Uterus (tissue), 4 donors: ENCODE results near the gene MIB2. TPM values are rescaled to one million over a fixed set of nuclear protein-coding genes. Genes with fewer than 3 reads are reported as not detected.

Experiments used
- DNase-seq, 2 donors: peaks; one replicate each; pipeline ENCODE4 v3.0.0-alpha.2; 2019 to 2020
- H3K27ac ChIP-seq, 2 donors: fragments of 200-600 bp; sonication (generic); 1 replicate in 1 of 2; 2 replicates in 1 of 2; pipeline ENCODE4 v1.5.1; 2016 to 2018
- H3K27me3 ChIP-seq, 2 donors: fragments of 200-600 bp; sonication (generic); one replicate each; pipeline ENCODE4 v1.5.1; 2018 to 2019; ENCODE audit warnings: control low read depth in 1 of 2
- H3K36me3 ChIP-seq, 2 donors: fragments of 200-600 bp; sonication (generic); one replicate each; pipeline ENCODE4 v1.5.1; 2019; ENCODE audit warnings: control low read depth in 1 of 2
- H3K4me1 ChIP-seq, 2 donors: fragments of 200-600 bp; sonication (generic); one replicate each; pipeline ENCODE4 v1.5.1; 2018 to 2019; ENCODE audit warnings: control low read depth in 1 of 2
- H3K4me3 ChIP-seq, 2 donors: fragments of 200-600 bp; sonication (generic); 1 replicate in 1 of 2; 2 replicates in 1 of 2; pipeline ENCODE4 v1.5.1; 2018 to 2019; ENCODE audit warnings: mild to moderate bottlenecking in 1 of 2
- H3K9me3 ChIP-seq, 2 donors: fragments of 200-600 bp; sonication (generic); one replicate each; pipeline ENCODE4 v1.5.1; 2019; ENCODE audit warnings: control low read depth in 1 of 2
- POLR2A ChIP-seq, 2 donors: fragments of 450-650 bp; IDR thresholded peaks; one replicate each; pipeline ENCODE4 v1.6.1; 2016; ENCODE audit warnings: antibody characterized with exemption in 2 of 2, mild to moderate bottlenecking in 1 of 2, moderate library complexity in 1 of 2
- intact Hi-C: fragments of 100-400 bp; cut with DNase I; formaldehyde crosslinking; loops from one replicate; pipeline ENCODE4 v1.15.1; 2023; ENCODE audit warnings: low total_unique reads
- total RNA-seq, 4 donors: library from RNA; depleted of rRNA in 3 of 4; stranded (reverse); fragments of >200 nt in 3 of 4; gene quantifications; one replicate each; pipeline versions ENCODE4 v1.1.0 to v1.2.4, GENCODE V29; 2014 to 2023
- TF ChIP-seq, protein P1 (sequence below), 4 experiments: fragments of 200-600 bp in 2 of 4; fragments of 450-650 bp in 2 of 4; sonication (generic) in 2 of 4; IDR thresholded peaks; one replicate each; pipeline ENCODE4 v1.5.1; 2016 to 2019; ENCODE audit warnings: antibody characterized with exemption in 4 of 4, mild to moderate bottlenecking in 2 of 4, moderate library complexity in 1 of 4
- donor health status: DM: yes; HTN: yes; CAD: no.

Gene MIB2
- total RNA-seq, 4 donors from 2014 or later: 43.0 to 78.2 (median 57.6) TPM

DNA sequence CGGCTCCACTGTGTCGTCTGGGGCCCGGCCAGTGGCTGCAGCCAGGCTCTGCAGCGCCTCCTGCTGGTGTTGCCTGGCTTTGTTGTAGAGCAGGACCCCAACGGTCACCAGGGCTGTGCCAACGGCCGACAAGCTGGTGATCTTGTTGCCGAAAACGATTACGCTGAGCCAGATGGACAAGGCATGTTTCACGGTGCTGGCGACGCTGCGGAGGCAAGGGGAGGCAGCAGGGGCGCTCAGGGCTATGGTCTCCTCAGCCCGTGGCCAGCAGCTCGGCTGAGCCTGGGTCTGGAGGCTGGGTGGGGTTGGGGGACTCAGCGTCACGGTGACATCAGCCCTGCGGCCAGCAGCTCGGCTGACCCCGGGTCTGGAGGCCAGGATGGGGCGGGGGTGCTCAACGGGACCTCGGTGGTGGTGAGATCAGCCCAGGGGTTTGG, 50.5 kb downstream of the MIB2 start:
- Histone ChIP-seq H3K36me3 (no peaks in the 10 kb centered on the region), H3K4me1 (no peaks in the 10 kb centered on the region), H3K27me3 (no peaks in the 10 kb centered on the region), H3K4me3 (no peak overlapping the region), H3K27ac (no peak overlapping the region), H3K9me3 (no peaks in the 10 kb centered on the region)
- intact Hi-C loops: no loop called here
- no peak for DNase-seq
- TF ChIP-seq POLR2A (IDR thresholded peaks at IDR 0.05): no peak
- TF ChIP-seq, protein P1, sequence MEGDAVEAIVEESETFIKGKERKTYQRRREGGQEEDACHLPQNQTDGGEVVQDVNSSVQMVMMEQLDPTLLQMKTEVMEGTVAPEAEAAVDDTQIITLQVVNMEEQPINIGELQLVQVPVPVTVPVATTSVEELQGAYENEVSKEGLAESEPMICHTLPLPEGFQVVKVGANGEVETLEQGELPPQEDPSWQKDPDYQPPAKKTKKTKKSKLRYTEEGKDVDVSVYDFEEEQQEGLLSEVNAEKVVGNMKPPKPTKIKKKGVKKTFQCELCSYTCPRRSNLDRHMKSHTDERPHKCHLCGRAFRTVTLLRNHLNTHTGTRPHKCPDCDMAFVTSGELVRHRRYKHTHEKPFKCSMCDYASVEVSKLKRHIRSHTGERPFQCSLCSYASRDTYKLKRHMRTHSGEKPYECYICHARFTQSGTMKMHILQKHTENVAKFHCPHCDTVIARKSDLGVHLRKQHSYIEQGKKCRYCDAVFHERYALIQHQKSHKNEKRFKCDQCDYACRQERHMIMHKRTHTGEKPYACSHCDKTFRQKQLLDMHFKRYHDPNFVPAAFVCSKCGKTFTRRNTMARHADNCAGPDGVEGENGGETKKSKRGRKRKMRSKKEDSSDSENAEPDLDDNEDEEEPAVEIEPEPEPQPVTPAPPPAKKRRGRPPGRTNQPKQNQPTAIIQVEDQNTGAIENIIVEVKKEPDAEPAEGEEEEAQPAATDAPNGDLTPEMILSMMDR (IDR thresholded peaks at IDR 0.05): no peak

DNA sequence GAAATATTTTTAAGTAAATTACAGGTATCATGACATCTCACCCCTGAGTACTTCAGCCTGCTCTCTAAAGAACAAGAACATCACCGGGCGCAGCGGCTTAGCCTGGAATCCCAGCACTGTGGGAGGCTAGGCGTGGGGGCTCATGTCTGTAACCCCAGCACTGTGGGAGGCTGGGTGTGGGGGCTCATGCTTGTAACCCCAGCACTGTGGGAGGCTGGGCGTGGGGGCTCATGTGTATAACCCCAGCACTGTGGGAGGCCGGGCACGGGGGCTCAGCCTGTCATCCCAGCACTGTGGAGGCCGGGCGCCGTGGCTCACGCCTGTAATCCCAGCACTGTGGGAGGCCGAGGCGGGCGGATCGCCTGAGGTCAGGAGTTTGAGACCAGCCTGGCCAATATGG, 51.2 kb downstream of the MIB2 start:
- DNase-seq: peak in 1 of 2 donors; percentile 8
- Histone ChIP-seq H3K4me3 (no peak overlapping the region), H3K4me1 (no peaks in the 10 kb centered on the region), H3K36me3 (no peaks in the 10 kb centered on the region), H3K9me3 (no peaks in the 10 kb centered on the region), H3K27ac (no peak overlapping the region), H3K27me3 (no peaks in the 10 kb centered on the region)
- TF ChIP-seq, protein P1 (IDR thresholded peaks at IDR 0.05): no peak
- no peak for TF ChIP-seq POLR2A (IDR thresholded peaks at IDR 0.05)
- intact Hi-C loops: no loop called here

DNA sequence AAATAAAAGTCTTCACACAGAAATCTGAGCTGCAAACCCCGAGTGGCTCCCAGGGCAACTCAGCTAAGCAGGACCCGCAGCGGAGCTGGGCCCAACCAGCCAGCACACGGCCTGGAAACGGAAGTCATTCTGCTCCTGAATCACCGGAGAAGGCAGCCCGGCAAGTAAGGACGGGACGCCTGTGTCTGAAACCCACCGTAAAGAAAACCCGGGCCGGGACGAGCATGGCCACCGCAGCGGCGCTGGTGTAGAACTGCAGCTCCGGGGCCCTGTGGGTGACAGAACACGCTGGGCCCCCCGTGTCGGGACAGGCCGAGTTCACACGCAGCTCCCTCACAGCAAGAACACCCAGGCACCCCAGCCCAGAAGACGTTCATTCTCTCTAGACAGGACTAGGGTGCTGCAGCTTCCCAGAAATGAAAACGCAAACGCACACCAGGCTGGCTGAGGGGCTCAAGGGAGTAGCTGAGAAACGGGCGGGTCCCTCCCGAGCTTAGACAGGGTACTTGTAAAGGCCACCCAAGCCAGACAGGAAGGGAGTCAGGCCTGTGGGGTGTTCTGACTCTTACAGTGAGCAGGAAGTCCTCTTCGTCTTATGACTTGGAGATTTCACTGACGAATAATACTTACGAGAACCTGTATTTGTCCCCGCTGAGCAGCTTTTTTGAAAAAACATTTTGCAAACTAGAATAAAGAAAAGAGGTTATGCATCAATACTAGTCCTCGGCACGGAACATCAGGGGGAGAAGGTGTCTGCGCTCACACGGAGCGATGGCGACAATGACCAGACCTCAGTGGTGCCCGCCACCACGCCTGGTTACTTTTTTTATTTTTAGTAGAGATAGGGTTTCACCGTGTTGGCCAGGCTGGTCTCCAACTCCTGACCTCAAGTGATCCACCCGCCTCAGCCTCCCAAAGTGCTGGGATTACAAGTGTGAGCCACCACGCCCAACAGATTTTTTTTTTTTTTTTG, 54.5 kb downstream of the MIB2 start:
- TF ChIP-seq, protein P1 (IDR thresholded peaks at IDR 0.05): no peak
- TF ChIP-seq POLR2A (IDR thresholded peaks at IDR 0.05): no peak
- Histone ChIP-seq H3K27me3 (no peaks in the 10 kb centered on the region), H3K4me1 (no peaks in the 10 kb centered on the region), H3K4me3 (no peak overlapping the region), H3K27ac (no peak overlapping the region), H3K36me3 (no peaks in the 10 kb centered on the region), H3K9me3 (no peaks in the 10 kb centered on the region)
- intact Hi-C loops: no loop called here
- no peak for DNase-seq

DNA sequence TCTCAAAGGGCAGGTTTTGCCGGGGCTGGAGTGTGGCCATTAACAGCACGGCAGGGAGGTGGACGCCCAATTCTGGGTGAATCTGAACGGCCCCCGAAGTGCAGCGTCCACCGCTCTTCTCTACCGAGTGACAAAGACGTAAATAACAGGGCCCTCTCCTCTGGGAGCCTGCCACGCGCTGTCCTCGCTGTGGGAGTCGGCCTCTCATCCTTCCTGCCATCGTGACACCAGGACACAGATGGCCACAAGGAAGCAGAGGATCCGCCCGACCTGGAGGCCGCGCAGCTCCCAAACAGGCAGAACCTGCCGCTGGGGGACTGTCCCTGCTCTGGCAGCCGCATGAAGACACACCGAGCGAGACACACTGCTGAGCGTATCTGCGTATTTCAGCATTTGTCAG, 55.6 kb downstream of the MIB2 start:
- DNase-seq: no peak
- no peak overlapping the region for H3K27ac ChIP-seq
- no peaks in the 10 kb centered on the region for H3K4me1 ChIP-seq
- H3K27me3 ChIP-seq: no peaks in the 10 kb centered on the region
- no peaks in the 10 kb centered on the region for H3K36me3 ChIP-seq
- intact Hi-C loops: no loop called here
- no peak for TF ChIP-seq POLR2A (IDR thresholded peaks at IDR 0.05)
- TF ChIP-seq, protein P1 (IDR thresholded peaks at IDR 0.05): no peak
- H3K4me3 ChIP-seq: no peak overlapping the region
- no peaks in the 10 kb centered on the region for H3K9me3 ChIP-seq

DNA sequence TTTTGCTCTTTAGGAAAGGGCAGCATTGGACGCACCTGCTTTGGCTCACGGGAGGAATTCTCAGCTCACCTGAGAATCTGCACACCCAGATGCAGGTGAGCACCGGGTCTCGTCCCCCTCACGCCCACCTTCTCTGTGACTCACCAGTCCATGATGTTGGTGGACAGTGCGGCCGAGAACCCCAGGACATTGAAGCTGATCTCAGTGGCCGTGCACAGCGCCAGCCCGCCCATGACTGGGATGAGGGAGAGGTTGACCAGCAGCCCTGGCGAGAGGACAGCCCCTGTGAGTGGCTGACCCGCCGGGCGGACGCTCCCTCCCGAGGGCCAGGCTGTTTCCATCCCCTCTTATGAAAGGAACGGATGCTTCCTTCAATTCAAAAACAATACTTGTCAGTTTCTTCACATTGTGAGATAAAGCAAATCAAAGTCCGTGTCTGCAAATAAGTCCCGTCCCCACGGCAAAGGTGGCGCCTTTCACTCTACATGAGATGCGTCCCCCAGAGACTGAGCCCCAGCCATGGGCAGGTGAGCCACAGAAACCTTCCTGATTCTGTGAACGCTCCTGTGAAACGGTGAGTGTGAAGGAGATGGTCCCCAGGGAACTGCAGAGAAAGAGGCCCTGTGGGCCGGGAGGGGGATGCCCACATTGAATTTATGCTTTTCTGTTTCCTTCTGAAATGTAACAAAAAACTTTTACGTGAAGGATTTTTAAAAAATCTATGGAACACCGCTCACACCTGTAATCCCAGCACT, 56.2 kb downstream of the MIB2 start:
- Histone ChIP-seq H3K9me3 (no peaks in the 10 kb centered on the region), H3K36me3 (no peaks in the 10 kb centered on the region), H3K4me3 (no peak overlapping the region), H3K27ac (no peak overlapping the region), H3K4me1 (no peaks in the 10 kb centered on the region), H3K27me3 (no peaks in the 10 kb centered on the region)
- intact Hi-C loops: no loop called here
- no peak for DNase-seq
- TF ChIP-seq, protein P1 (IDR thresholded peaks at IDR 0.05): no peak
- TF ChIP-seq POLR2A (IDR thresholded peaks at IDR 0.05): no peak
